ENCODE measurements around the gene THRB.

Gene THRB

DNA sequence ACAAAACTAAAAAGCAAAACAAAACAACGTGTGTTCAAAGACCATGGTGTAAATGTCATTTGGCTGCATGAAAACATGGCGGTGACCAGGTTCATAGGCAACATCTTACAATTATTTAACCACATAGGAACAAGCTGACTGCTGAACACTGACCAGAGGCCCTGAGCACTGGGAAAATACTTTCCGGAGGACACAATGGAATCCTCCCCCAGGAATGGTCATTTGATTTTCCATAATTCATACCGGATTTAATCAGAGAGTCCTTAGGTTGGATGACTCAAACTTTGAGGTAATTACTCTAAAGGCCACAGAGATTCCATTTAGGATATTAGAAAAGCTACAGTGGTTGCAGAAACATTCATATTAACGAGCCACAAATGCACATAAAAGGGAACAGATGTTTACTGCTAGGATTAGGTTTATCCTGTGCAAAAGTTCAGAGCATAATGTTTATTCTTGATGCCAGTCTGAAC, 294.8 kb downstream of the THRB start:
- no peak for TF ChIP-seq CTCF (IDR thresholded peaks at IDR 0.05; ENCODE audit: borderline replicate concordance, control extremely low read depth, extremely low read depth, insufficient read depth, missing control alignments)
- no peak for DNase-seq (ENCODE audit: low spot score)
- in situ Hi-C loops (cut with MboI; ENCODE audit: low sequenced_read_pairs, unreplicated experiment) = no loop called here

GRCh38 chr3:24199300-24199699, 295.4 kb downstream of the THRB start:
- in situ Hi-C loops (cut with MboI; ENCODE audit: low sequenced_read_pairs, unreplicated experiment) = no loop called here
- no peak for DNase-seq (ENCODE audit: low spot score)
- no peak for TF ChIP-seq CTCF (IDR thresholded peaks at IDR 0.05; ENCODE audit: borderline replicate concordance, control extremely low read depth, extremely low read depth, insufficient read depth, missing control alignments)

GRCh38 chr3:24198728-24199127, 295.9 kb downstream of the THRB start:
- no peak for TF ChIP-seq CTCF (IDR thresholded peaks at IDR 0.05; ENCODE audit: borderline replicate concordance, control extremely low read depth, extremely low read depth, insufficient read depth, missing control alignments)
- in situ Hi-C loops (cut with MboI; ENCODE audit: low sequenced_read_pairs, unreplicated experiment) = no loop called here

DNA sequence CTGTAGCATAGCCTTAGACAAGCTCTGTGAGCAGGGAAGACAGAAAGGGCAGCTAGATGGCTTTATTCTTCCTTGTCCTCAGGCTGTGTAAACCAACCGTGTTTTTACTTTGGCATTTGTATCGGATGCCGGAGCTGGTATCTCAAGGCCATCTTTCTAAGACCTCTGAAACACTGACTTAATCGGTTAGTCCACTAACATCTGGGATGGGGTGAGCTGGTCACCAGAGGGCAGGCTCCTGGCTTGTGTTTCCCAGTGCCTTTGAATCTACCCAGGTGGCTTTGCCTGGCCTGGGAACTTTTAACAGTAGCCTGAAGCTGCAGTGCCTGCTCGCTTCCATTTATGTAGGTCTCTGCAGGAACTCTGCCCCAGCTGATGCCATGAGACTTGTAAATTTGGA, 296.8 kb downstream of the THRB start:
- DNase-seq (ENCODE audit: low spot score) = no peak
- in situ Hi-C loops (cut with MboI; ENCODE audit: low sequenced_read_pairs, unreplicated experiment) = no loop called here
- TF ChIP-seq CTCF (IDR thresholded peaks at IDR 0.05; ENCODE audit: borderline replicate concordance, control extremely low read depth, extremely low read depth, insufficient read depth, missing control alignments) = no peak

More at GRCh38 chr3:24198728-24199127, 295.9 kb downstream of the THRB start:
- no peak for DNase-seq (ENCODE audit: low spot score)

DNA sequence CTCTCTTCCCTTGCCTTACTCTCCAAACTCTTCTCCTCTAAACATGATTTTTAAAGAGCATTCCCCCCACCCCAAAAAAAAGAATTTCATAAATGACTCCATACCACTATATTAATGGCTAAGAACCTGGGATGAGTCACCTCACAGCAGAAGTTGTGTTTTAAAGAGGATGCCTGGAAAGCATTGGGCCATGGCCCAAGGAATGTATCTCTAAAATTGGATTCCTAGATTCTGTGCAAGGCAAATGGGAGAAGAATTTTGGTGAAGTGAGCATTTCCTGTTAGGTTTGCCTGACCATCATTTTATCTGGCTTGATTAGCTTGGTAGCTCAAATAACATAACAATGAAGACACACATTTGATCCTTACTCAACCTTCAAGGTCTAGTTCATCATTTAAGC, 298.1 kb downstream of the THRB start:
- TF ChIP-seq CTCF (IDR thresholded peaks at IDR 0.05; ENCODE audit: borderline replicate concordance, control extremely low read depth, extremely low read depth, insufficient read depth, missing control alignments) = no peak
- no peak for DNase-seq (ENCODE audit: low spot score)
- in situ Hi-C loops (cut with MboI; ENCODE audit: low sequenced_read_pairs, unreplicated experiment) = no loop called here

GRCh38 chr3:24195504-24196230, 299.0 kb downstream of the THRB start:
- TF ChIP-seq CTCF (IDR thresholded peaks at IDR 0.05; ENCODE audit: borderline replicate concordance, control extremely low read depth, extremely low read depth, insufficient read depth, missing control alignments) = no peak
- DNase-seq (ENCODE audit: low spot score) = no peak
- in situ Hi-C loops (cut with MboI; ENCODE audit: low sequenced_read_pairs, unreplicated experiment) = no loop called here

Measured in GM13976 (cell line).